ENCODE data around the gene PRKAG3.

PRKAG3 gene
- 0 reads per million in 2 donors for total RNA-seq

DNA sequence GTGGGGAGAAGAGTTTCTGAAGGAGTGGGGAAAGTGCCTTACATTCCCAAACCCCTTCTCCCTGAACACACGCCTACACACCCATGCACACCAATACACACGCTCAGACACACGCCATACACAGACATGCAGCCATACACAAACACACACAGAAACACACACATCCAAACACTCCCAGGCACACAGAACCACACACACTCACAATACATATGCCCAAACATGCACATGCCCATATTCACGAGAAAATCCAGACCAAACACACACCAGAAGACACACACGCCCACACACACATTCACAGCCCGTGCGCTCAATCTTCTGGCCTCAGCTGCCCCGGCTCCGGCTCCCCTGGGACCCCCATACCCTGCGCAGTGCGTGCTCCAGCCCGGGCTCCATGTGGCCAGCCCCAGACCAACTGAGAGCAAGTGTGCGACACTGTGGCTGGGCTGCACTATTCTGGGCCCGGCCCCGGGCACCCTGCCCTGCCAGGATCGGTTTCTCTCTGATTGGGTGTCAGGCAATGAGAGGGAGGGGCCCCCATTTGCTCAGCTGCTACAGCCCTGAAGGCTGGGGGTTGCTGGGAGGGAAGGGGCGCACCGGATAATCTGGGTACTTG is at the start of gene PRKAG3:
TSS of gene PRKAG3 (minus strand) at position 426 of the 613 bp plus-strand sequence.
- DNase-seq: no peak

GRCh38 chr2:218880859-218881594 is 49.4 kb upstream of the PRKAG3 start:
- no peak for DNase-seq

DNA sequence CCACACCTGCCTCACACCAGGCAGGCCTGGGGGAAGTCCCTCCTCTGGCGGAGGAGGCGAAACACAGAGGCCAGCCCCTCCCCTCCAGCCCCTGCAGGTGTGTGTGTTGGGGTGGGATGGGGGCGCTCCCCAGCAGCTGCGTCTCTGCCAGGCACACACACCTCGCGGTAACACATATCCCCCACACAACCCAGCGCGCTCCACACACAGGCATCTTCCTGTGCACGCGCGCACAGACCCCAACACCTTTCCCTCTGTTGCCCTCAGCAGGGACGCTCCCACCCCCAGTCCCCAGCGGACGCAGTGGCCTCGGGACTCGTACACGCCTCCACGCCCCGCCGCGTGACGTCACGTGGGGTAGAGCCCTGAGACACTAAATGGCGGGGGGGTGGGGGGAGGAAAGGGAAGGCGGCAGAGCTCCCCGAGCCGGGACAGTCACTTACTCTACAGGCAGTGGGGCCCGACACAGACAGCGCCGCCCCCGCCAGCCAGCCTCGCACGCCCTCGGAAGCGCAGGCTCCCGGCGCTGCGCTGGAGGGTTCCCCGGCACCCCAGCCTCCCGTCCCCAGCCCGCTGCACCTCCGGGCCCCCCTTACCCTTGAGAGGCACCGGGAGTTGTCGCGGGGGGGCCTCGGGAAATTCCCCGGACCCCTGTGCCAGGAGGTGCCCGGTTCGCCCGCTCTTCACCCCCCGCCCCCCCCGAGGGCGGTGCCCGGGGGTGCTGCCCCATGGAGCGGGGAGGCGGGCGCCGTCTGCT is 48.7 kb upstream of the PRKAG3 start, which contains the start of gene WNT10A:
TSS of gene WNT10A (plus strand) at position 751 of the 757 bp plus-strand sequence. CDS start 144 bp downstream, outside the sequence.
- peak; percentile 58 to 90 (median 72) for DNase-seq

GRCh38 chr2:218879776-218880101 is 48.1 kb upstream of the PRKAG3 start:
- no peak for DNase-seq

- DNase-seq: no peak
These were observed 47.5 kb upstream of the PRKAG3 start for GRCh38 chr2:218878926-218879761.

DNA sequence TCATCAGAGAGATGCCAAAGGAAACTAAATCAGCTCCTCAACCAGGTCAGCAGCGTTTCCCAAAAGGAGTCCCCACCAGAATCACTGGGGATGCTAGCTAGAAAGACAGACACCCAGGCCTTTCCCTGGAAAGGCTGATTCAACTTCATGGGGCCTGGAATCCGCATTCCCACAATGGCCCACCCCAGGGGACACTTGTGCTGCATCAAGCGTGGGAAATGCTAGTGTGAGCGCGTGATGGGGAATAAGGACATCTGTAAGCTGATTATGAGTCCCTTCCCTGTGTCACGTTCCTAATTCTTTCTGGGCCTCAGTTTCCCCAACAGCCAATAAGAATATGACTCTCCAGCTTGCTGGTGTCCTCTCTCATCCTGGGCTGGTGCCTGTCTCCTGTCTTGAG is 46.9 kb upstream of the PRKAG3 start:
- no peak for DNase-seq

DNA sequence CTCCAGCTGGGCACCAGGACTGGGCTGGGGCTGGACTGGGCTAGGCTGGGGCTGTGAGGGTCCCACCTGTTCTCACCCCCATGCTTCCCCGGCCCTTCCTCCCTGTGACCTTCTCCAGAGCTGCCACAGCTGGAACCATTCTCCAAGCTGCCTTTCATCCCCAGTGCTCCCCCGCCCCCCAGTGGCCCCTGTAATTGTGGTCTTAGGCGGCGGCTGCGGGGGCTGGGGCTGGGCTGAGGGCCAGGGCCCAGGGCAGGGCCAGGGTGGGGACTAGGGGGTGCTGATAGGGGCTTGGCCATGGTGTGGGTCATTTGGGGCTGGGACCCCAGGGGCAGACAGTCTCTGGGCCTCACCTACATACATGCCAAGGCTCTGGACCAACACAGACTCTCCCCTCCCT is 46.3 kb upstream of the PRKAG3 start:
- DNase-seq: no peak

DNA sequence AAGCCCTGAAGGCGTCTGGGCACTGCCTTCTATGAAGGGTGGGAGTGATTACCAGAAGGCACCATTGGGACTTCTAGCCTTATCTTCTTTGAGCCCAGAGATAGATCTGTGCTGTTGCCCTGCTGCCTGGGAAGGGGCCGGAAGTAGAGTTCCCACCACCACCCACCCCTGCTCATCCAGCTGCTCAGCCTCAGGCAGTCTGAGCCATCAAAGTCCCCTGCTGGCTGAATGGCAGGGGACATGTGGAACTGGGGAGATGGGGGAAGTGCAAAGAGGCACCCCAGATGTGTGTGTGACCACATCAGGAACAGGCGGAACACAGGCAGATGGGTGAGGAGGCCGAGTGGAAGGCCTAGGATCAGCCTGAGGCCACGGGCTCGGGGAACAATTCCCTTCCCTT is 45.7 kb upstream of the PRKAG3 start:
- no peak for DNase-seq

- DNase-seq: peak in 4 of 5 experiments; percentile 58 to 62 (median 60)
These were observed 45.1 kb upstream of the PRKAG3 start for GRCh38 chr2:218876562-218877219.

DNA sequence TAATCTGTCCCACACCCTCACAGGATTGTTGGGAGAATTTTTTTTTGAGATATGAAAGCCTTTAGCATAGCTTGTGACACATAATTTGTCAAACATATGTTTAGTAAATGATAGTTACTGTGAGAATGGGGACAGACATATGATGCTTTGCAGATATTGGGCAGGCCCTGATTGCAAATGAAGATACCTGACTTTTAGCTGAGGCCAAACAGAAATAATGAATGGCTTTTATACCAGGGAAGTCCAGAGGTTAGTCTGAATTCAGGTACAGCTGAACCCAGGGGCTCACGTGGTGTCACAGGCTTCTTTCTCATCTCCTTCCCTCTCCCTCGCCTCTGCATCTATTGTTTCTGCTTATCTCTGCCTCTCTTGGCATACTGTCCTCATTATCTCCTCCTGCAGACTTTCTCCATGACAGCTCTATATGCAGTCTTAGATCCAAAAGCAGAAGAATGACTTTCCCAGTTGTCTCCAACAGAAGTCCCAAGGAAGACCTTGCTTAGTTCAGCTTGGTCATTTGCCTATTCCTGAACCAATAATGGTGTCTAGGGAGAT is 44.2 kb upstream of the PRKAG3 start:
- DNase-seq: no peak

- peak in 1 of 5 experiments; percentile 46 for DNase-seq
These were observed 42.0 kb upstream of the PRKAG3 start for GRCh38 chr2:218873359-218874194.

GRCh38 chr2:218872645-218873358 is 41.2 kb upstream of the PRKAG3 start:
- no peak for DNase-seq

GRCh38 chr2:218871345-218872302 is 40.0 kb upstream of the PRKAG3 start:
- DNase-seq: peak in 1 of 5 experiments; percentile 55

DNA sequence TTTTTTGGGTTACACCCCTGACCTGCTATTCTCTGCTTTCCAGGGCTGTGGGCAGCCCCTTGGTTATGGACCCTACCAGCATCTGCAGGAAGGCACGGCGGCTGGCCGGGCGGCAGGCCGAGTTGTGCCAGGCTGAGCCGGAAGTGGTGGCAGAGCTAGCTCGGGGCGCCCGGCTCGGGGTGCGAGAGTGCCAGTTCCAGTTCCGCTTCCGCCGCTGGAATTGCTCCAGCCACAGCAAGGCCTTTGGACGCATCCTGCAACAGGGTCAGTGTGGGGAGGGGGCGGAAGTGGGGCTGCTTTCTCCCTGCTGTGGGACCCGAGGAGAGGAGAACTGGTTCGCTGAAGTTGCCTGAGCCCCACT is 39.4 kb upstream of the PRKAG3 start:
- DNase-seq: no peak

DNA sequence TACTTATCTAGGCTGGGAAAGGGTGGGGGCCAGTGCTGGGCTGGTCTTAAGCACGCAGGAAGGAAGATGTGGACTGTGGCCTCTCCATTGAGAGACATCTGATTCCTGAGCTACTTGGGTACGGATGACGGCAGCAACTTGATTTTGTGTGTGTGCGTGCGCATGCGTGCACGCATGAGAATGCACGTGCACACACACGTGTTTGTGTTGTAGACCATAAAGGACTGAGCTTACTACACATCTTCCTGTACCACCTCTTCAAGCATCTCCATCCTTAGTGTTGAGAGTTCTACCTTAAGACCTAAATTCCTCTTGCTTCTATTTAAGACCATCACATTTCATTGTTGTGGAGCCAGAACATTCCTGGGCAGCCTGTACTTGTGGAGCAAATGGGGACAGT is 37.5 kb upstream of the PRKAG3 start:
- no peak for DNase-seq

DNA sequence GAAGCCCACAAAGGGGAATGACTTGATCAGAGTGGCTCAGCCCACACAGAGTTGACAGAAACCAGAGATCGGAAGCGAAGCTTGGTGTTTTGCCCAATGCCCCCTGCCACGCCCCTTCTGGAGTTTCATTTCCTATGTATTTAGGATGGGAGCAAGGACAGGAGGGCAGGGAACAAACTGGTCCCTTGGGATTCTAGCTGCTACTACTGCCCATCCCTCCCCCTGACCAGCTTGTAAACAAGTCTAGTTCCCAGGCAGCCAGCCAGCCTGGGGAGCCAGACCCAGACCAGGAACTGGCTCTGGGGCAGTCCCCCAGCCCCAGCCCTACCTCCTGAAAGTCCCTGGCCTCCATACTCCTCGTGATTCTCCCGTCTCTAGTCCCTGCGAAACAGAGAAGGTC is 36.3 kb upstream of the PRKAG3 start:
- DNase-seq: no peak

DNA sequence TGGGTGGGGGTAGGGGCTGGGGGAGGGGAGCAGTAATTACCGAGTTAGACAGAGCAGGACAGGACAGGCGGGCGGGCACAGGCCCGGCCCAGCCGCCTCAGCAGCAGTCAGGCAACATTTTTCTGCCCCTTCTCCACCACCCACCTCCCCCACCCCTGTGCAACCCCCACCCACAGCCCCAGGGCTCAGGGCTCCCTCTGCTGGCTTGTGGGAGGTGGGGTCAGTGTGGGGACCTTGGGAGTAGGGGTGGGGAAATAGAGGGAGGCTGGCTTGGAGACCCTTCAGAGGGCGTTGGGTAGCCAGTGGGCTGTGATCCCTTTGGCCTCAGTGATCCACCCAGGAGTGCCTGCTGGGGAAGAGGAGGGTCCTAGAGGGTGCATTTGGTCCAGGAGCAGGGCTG is 34.4 kb upstream of the PRKAG3 start:
- no peak for DNase-seq

- DNase-seq: no peak
These were observed 33.8 kb upstream of the PRKAG3 start for GRCh38 chr2:218865396-218865795.

DNA sequence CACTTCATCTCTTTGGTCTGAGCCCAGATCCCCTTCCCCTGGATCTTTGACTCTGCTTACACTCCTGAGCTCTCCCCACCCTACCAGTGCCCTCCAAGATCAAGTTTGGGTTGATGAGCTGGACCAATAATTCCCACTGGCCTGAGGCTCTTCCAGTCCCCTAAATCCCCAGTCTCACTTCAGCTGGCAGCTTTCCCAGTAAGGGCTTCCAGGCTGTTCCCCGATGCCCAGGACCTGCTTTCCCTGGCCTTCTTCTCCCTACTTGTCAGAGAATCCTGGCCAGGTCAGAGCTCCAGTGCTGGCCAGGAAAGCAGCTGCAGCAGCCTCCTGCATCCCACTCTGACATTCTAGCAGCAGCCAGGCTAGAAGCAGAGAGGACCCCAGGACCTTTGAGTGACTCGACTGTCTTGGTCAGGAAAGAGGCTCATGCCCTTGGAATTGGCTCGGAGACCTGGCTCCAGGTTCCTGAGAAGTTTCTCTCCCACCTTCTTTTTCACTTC is 31.5 kb upstream of the PRKAG3 start:
- no peak for DNase-seq

All from T-helper 2 cell (primary cell).